Measurements from ENCODE around the gene TSHZ2. TPM values are rescaled to one million over a fixed set of nuclear protein-coding genes. Genes with fewer than 3 reads are reported as not detected.

The TSHZ2 gene
- total RNA-seq, 1 experiment from 2014 or later = 0.07 TPM

DNA sequence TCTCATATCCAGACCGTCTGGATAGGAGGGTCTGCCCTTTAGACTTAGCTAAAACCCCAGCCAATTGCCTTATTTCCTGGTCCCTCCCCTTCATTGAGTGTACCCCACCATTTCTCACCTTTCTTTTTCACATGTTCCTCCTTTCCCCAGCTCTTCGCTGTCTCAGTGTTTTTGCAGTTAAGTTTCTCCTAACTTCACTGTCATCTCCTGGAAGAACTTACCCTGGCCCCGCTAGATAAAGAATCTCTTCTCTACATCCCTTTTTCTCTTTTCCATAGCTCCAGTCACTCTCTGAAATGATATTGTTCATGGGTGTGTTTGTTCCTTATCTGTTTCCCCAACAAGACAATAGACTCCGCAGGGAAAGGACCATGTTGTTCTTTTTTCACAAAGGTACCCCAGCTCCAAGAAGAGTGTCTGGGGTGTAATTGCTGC is 208.8 kb downstream of the TSHZ2 start (continued):
- TF ChIP-seq REST (IDR thresholded peaks at IDR 0.05; ENCODE audit: low read depth) = no peak
- no peak for TF ChIP-seq EGR1 (IDR thresholded peaks at IDR 0.05; ENCODE audit: low read depth)
- TF ChIP-seq, protein P1, sequence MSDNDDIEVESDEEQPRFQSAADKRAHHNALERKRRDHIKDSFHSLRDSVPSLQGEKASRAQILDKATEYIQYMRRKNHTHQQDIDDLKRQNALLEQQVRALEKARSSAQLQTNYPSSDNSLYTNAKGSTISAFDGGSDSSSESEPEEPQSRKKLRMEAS (IDR thresholded peaks at IDR 0.05) = no peak
- TF ChIP-seq, protein P2, sequence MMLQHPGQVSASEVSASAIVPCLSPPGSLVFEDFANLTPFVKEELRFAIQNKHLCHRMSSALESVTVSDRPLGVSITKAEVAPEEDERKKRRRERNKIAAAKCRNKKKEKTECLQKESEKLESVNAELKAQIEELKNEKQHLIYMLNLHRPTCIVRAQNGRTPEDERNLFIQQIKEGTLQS (IDR thresholded peaks at IDR 0.05) = no peak
- TF ChIP-seq ELF1 (IDR thresholded peaks at IDR 0.05; ENCODE audit: borderline replicate concordance, low read depth) = no peak
- TF ChIP-seq POLR2A (IDR thresholded peaks at IDR 0.05; ENCODE audit: borderline replicate concordance, extremely low read depth, insufficient read depth, insufficient read length) = no peak
- TF ChIP-seq EZH2phosphoT487 (IDR thresholded peaks at IDR 0.05; ENCODE audit: borderline replicate concordance) = no peak
- no peak for TF ChIP-seq RAD21 (IDR thresholded peaks at IDR 0.05; ENCODE audit: low read depth)
- TF ChIP-seq POLR2AphosphoS5 (IDR thresholded peaks at IDR 0.05; ENCODE audit: low read depth, low read length) = no peak
- TF ChIP-seq CEBPB (IDR thresholded peaks at IDR 0.05; ENCODE audit: low read depth) = no peak
- no peak for TF ChIP-seq ZFX (IDR thresholded peaks at IDR 0.05)

GRCh38 chr20:53181866-53182376 is 209.8 kb downstream of the TSHZ2 start:
- no peaks in the 10 kb centered on the region for H3K79me2 ChIP-seq (ENCODE audit: insufficient read depth, low read length)
- ATAC-seq = no peak
- no peaks in the 10 kb centered on the region for H4K20me1 ChIP-seq (ENCODE audit: insufficient read depth)
- intact Hi-C loops (cut with micrococcal nuclease) = no loop called here
- no peak overlapping the region for H2AFZ ChIP-seq (ENCODE audit: low read depth, low read length, poor library complexity, severe bottlenecking)
- no peaks in the 10 kb centered on the region for H3K4me1 ChIP-seq (ENCODE audit: control insufficient read depth in 1 of 2, insufficient read depth in 2 of 2, low read length in 2 of 2)
- H3K27me3 ChIP-seq (ENCODE audit: insufficient read depth, low read length) = peaks cover 61% of the 10 kb centered on the region
- no peaks in the 10 kb centered on the region for H3K36me3 ChIP-seq (ENCODE audit: control insufficient read depth in 1 of 2, insufficient read depth in 2 of 2, low read length in 2 of 2)
- RAD21 ChIA-PET (ENCODE audit: low non-redundant PET in 1 of 2, low total read pairs in 2 of 2, uncharacterized antibody in 2 of 2, unreplicated experiment in 2 of 2) = no interaction called here
- no peak overlapping the region for H3K9ac ChIP-seq (ENCODE audit: low read length)
- CTCF ChIA-PET = no interaction called here
- BruUV-seq (replicated peaks) = no TSS peak
- no peak overlapping the region for H3K27ac ChIP-seq (ENCODE audit: low read depth, low read length)
- no peaks in the 10 kb centered on the region for H3K9me3 ChIP-seq (ENCODE audit: control insufficient read depth in 1 of 2, insufficient read depth in 1 of 2, low read depth in 1 of 2, low read length in 2 of 2)
- H3K9me2 ChIP-seq (ENCODE audit: insufficient read depth) = no peaks in the 10 kb centered on the region
- POLR2A ChIA-PET = no interaction called here
- DNase-seq (ENCODE audit: low read depth, low spot score) = no peak
- H3K4me2 ChIP-seq (ENCODE audit: low read length) = no peak overlapping the region
- H3K4me3 ChIP-seq (replicated peaks in 1 of 2; ENCODE audit: low read depth in 1 of 2, low read length in 2 of 2) = no peak overlapping the region
- TF ChIP-seq SP1 (IDR thresholded peaks at IDR 0.05; ENCODE audit: low read depth) (no peak), FOSL1 (IDR thresholded peaks at IDR 0.05; ENCODE audit: low read depth) (no peak), RAD21 (IDR thresholded peaks at IDR 0.05; ENCODE audit: low read depth) (no peak), EGR1 (IDR thresholded peaks at IDR 0.05; ENCODE audit: low read depth) (no peak), CEBPB (IDR thresholded peaks at IDR 0.05; ENCODE audit: low read depth) (no peak), CBX3 (IDR thresholded peaks at IDR 0.05; ENCODE audit: low read depth) (no peak), SIN3A (IDR thresholded peaks at IDR 0.05; ENCODE audit: low read depth) (no peak), POLR2AphosphoS5 (IDR thresholded peaks at IDR 0.05; ENCODE audit: low read depth, low read length) (no peak), REST (IDR thresholded peaks at IDR 0.05; ENCODE audit: low read depth) (no peak), ZFX (IDR thresholded peaks at IDR 0.05) (no peak), ZNF274 (IDR thresholded peaks at IDR 0.05; ENCODE audit: low read depth, low read length) (no peak), EZH2 (IDR thresholded peaks at IDR 0.05) (no peak), POLR2A (IDR thresholded peaks at IDR 0.05; ENCODE audit: borderline replicate concordance, extremely low read depth, insufficient read depth, insufficient read length) (no peak)
- TF ChIP-seq, protein P2 (IDR thresholded peaks at IDR 0.05) = no peak

All from HCT116 (cell line).